Right atrium auricular region (tissue), 2 donors: ENCODE results near the gene HOXA7. TPM values are rescaled to one million over a fixed set of nuclear protein-coding genes. Genes with fewer than 3 reads are reported as not detected.

ENCODE experiments used
- DNase-seq: peaks from one replicate; pipeline ENCODE4 v3.0.0-alpha.2; 2019; ENCODE audit warnings: low spot score
- H3K27ac ChIP-seq, 2 donors: fragments of 200-600 bp; sonication (generic); 1 replicate in 1 of 2; 2 replicates in 1 of 2; pipeline ENCODE4 v1.5.1; 2016 to 2019
- H3K27me3 ChIP-seq, 2 donors: fragments of 200-600 bp; sonication (generic); one replicate each; pipeline versions ENCODE4 v1.5.1 to v1.6.0; 2017 to 2019
- H3K36me3 ChIP-seq: fragments of 200-600 bp; sonication (generic); one replicate; pipeline ENCODE4 v1.5.1; 2016
- H3K4me1 ChIP-seq, 2 donors: fragments of 200-600 bp; sonication (generic); one replicate each; pipeline versions ENCODE4 v1.5.1 to v1.6.0; 2017 to 2019
- H3K4me3 ChIP-seq, 2 donors: fragments of 200-600 bp; sonication (generic); 1 replicate in 1 of 2; 2 replicates in 1 of 2; pipeline ENCODE4 v1.5.1; 2017 to 2019; ENCODE audit warnings: mild to moderate bottlenecking in 1 of 2, moderate library complexity in 1 of 2
- H3K9me3 ChIP-seq, 2 donors: fragments of 200-600 bp; sonication (generic); one replicate each; pipeline ENCODE4 v1.5.1; 2019
- total RNA-seq, 2 donors: library from RNA; depleted of rRNA; stranded (reverse); fragments of >200 nt; gene quantifications; one replicate each; pipeline ENCODE4 v1.1.0, GENCODE V29; 2016
- TF ChIP-seq, protein P1 (sequence below), 2 donors: fragments of 200-600 bp; sonication (generic); IDR thresholded peaks; one replicate each; pipeline ENCODE4 v1.5.1; 2019; ENCODE audit warnings: antibody characterized with exemption in 2 of 2

The HOXA7 gene
- total RNA-seq, 2 donors from 2014 or later, result not detected

DNA sequence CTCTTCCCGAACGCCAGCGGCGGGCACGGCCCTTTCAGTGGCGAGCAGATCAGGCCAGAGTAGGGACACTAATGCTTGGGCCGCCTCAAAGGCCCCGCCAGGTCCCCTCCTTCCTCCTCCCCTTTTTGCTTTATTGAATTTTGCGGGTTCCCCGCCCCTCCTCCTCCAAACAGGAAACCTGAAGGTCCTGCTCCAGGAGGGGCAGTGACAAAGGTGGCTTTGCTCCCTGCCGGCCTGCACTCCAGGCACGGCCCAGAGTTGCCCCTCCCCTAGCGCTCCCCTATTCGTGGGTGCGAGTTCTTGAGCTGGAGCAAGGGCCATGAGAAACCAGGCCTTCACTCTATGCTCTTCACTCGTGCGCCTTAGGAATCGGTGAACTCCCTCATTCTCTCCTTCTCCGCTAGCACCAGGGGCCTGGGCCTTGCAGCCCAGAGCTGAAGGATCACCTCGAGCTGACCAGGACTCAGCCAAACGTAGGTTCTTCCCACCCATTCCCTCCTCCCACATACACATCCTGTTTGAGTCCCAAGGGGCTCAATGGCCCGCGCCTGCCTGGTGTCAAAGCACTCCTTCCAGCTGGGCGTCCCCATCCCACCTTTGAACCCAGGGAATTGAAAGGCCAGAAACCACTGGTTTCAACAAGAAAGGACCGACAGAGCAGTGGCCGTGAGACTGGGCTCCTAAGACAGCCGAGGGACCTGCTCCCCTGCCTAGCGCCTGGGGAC, 8.3 kb downstream of the HOXA7 start:
- no peak overlapping the region for H3K27ac ChIP-seq
- H3K4me1 ChIP-seq, result peaks cover 0 to 66% of the 10 kb centered on the region in 2 donors
- no peak for DNase-seq
- H3K27me3 ChIP-seq, result peaks cover 52 to 95% of the 10 kb centered on the region in 2 donors
- H3K36me3 ChIP-seq, result no peaks in the 10 kb centered on the region
- TF ChIP-seq, protein P1, sequence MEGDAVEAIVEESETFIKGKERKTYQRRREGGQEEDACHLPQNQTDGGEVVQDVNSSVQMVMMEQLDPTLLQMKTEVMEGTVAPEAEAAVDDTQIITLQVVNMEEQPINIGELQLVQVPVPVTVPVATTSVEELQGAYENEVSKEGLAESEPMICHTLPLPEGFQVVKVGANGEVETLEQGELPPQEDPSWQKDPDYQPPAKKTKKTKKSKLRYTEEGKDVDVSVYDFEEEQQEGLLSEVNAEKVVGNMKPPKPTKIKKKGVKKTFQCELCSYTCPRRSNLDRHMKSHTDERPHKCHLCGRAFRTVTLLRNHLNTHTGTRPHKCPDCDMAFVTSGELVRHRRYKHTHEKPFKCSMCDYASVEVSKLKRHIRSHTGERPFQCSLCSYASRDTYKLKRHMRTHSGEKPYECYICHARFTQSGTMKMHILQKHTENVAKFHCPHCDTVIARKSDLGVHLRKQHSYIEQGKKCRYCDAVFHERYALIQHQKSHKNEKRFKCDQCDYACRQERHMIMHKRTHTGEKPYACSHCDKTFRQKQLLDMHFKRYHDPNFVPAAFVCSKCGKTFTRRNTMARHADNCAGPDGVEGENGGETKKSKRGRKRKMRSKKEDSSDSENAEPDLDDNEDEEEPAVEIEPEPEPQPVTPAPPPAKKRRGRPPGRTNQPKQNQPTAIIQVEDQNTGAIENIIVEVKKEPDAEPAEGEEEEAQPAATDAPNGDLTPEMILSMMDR (IDR thresholded peaks at IDR 0.05), result no peak
- H3K4me3 ChIP-seq, result peak overlapping the region in 1 of 2 donors; percentile 34
- H3K9me3 ChIP-seq, result no peaks in the 10 kb centered on the region

DNA sequence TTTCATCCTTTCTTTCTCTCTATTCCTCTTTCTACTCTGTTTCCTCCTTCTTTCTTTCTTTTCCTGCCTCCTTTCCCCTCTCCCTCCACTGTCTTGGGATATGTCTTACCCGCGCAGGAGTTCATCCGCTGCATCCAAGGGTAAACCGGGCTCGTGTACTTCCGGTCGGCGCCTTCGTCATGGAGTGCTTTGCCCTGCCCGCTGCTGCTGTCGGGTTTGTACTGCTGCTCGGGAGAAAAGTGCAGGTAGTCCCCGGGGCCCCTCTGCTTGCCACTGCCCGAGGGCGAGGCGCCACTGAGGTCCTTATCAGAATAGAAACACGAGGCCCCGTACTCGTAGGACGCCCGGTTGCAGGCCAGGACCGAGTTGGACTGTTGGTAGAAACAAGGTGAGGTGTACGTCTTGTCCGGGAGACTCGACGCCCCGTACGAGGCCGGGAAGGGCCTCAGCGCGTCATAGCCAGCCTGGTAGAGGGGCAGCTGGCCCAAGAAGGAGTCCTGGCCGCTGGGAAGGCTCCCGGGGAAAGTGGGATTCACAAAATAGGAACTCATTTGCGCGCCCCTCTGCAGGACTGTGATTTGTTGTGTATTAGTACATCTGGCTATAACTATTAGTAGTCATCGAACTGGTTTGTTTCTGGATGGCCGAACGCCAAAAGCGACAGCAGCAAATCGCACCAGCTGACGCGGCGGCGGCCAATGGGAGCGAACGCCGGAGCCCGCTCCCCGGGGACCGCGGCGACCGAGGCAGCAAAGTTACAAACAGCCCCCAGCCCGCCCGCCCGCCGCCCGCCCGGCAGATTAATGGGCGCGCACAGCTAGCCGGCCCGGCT, 9.1 kb downstream of the HOXA7 start, which contains the start of gene HOXA6:
Gene HOXA6 (minus strand): TSS at position 576 of the 832 bp plus-strand sequence. CDS start 25 bp downstream, at position 551.
- no peak for DNase-seq
- Histone ChIP-seq H3K4me3 (peak within 1 kb of the TSS in 1 of 2 donors; percentile 34), H3K36me3 (no peaks in the 10 kb centered on the region), H3K4me1 (peaks cover 0 to 69% of the 10 kb centered on the region in 2 donors), H3K9me3 (no peaks in the 10 kb centered on the region), H3K27me3 (peaks cover 52 to 95% of the 10 kb centered on the region in 2 donors), H3K27ac (no peak within 1 kb of the TSS)
- TF ChIP-seq, protein P1 (IDR thresholded peaks at IDR 0.05), result no peak

DNA sequence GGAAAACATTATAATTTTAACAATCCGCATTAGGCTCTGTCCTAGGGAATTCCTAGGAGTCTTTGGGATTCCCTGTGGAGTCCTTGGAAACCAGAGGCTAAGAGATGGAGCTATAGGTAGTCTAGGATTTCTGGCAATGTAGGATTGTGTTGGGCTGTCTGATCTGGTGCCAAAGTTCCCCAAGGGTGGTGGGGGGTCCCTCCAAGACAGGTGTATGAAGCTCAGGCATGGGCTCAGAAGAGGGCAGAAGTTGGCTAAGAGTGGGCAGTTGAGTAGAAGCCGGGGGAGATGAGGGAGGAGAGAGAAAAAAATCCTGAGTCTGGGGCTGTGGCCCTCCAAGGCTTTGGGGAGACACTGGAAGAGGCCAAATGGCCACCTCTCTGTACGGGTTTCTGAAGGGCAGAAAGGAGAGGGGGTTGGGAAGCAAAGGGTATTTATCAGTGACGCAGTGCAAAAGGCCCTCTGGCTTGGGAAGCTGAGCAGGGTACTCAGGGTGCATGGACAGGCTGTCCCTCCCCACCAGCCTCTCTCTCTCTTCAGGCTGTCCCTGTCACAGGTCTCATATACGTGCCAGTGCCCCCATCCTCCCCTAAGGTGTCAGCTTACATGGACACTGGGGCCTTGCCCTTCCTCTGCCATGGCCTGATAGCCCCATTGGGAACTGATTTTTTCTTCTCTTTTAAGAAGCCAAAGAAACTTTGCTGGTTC, 9.8 kb downstream of the HOXA7 start:
- H3K36me3 ChIP-seq, result no peaks in the 10 kb centered on the region
- TF ChIP-seq, protein P1 (IDR thresholded peaks at IDR 0.05), result no peak
- H3K4me3 ChIP-seq, result no peak overlapping the region
- peaks cover 53 to 95% of the 10 kb centered on the region in 2 donors for H3K27me3 ChIP-seq
- no peaks in the 10 kb centered on the region for H3K9me3 ChIP-seq
- H3K27ac ChIP-seq, result no peak overlapping the region
- no peak for DNase-seq
- peaks cover 0 to 66% of the 10 kb centered on the region in 2 donors for H3K4me1 ChIP-seq

DNA sequence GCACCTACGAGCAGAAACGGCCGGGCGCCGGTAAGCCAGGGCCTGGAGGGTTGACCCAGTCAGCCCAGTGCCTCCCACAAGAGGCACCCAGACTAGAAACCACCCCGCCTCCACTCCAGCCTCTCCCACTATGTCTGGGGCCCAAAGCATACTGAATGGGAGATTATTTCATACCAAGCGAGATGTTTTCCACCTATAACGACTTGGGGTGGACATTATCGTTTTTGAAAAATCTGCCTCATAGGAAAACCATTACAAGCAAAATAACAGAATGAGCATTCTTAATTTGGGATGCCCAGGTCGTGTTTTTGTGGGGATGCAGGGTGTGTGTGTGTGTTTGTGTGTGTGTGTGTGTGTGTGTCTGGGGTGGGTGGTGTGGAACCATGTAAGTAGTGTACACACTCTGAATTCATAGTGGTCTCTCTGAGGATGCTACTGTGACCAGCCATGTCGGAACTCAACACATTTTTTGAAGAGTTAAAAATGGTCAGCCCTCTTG, 10.5 kb downstream of the HOXA7 start:
- H3K4me1 ChIP-seq, result peaks cover 0 to 59% of the 10 kb centered on the region in 2 donors
- no peaks in the 10 kb centered on the region for H3K9me3 ChIP-seq
- no peak overlapping the region for H3K27ac ChIP-seq

More for the DNA sequence above, 10.5 kb downstream of the HOXA7 start:
- no peak for DNase-seq
- Histone ChIP-seq H3K4me3 (no peak overlapping the region), H3K36me3 (no peaks in the 10 kb centered on the region), H3K27me3 (peaks cover 53 to 91% of the 10 kb centered on the region in 2 donors)
- TF ChIP-seq, protein P1 (IDR thresholded peaks at IDR 0.05), result no peak
